GM21360 (cell line): ENCODE data around the gene NR2F1.

ENCODE experiments used
- ATAC-seq: cut with Tn5 transposase; IDR thresholded peaks from one replicate; pipeline ENCODE4 v1.9.1; 2021; ENCODE audit warnings: mild to moderate bottlenecking, moderate library complexity; ENCODE audit not compliant: unreplicated experiment

Gene NR2F1

DNA sequence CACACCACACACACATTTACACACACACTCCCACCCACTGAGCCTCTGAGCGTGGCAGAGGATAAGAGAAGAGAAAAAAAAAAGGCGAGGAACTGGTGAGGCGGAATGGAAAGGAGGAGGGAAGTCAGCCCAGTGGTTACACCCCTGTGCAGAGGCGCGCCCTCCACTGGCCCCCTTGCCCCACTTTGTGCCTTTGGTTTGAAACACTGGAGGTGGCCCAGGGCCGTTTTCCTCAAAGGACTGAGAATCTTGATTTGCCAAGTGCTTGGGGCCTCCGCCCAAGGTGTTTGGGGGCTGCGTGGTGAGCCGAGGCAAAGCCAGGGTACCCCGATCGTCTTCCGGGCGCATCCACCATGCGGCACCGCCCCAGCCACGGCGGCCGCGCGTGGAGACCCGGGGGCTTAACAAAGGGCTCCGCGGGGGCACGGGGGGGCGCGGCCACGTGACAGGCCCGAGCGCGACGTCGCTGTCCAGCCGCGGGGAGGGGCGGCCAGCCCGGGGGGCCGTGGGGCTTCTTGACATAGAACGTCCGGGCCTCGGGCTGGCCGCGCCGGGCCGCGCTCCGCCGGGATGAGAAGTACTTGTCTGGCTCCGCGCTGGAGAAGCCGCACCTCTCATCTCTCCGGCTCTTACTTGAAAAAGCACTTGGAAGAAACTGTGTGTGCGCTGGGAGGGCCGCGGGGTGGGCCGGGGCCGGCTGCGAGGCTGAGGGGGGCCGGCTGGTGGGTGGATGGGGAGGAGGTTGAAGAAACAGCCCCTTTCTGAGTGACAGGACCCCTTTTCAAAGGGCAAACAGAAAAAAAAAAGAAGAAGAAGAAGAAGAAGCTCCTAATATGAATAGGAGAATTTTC is 21.0 kb downstream of the NR2F1 start:
- ATAC-seq = no peak

GRCh38 chr5:93604644-93605515 is 21.9 kb downstream of the NR2F1 start:
- ATAC-seq = no peak

- ATAC-seq = no peak
These were observed 23.3 kb downstream of the NR2F1 start for GRCh38 chr5:93606382-93606752.

GRCh38 chr5:93607367-93608258 is 24.6 kb downstream of the NR2F1 start:
- ATAC-seq = peak; percentile 83

DNA sequence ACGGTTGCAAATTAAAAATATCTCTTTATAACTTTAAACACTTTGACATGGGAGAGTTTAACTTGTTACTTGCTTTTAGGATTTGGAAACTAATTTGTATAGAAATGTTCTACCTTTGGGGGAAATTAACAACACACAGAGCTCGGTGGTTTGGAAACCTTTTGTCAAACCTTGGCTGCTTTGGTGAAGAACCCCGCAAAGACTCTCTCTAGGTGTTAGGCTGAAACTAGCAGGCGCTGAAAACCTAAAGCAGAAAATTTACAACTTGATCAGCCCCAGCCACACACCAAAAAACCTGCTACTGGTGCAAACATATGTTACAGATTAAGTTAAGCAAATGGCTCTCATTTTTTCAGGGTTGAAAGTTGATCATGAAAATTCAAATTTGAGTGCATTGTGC is 25.8 kb downstream of the NR2F1 start:
- ATAC-seq = no peak

DNA sequence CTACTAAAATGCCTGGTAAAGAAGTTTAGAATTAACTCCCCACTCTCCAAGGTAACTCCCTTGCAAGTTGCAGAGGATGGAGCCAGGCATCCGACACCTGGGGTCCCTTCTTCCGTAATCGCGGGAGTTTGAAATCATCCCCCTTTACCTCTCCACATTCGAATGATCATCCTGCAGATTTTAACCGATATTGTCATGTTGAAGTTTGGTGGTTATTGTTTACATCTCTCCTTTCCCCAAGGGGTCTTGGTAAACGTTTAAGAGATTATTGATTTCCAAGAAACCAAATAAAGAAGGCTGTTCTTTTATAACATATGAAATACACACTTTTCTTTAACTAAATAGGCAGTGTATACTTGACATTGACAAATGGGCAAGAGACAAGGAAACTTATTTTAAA is 26.7 kb downstream of the NR2F1 start:
- no peak for ATAC-seq

GRCh38 chr5:93610581-93611272 is 27.7 kb downstream of the NR2F1 start:
- no peak for ATAC-seq

DNA sequence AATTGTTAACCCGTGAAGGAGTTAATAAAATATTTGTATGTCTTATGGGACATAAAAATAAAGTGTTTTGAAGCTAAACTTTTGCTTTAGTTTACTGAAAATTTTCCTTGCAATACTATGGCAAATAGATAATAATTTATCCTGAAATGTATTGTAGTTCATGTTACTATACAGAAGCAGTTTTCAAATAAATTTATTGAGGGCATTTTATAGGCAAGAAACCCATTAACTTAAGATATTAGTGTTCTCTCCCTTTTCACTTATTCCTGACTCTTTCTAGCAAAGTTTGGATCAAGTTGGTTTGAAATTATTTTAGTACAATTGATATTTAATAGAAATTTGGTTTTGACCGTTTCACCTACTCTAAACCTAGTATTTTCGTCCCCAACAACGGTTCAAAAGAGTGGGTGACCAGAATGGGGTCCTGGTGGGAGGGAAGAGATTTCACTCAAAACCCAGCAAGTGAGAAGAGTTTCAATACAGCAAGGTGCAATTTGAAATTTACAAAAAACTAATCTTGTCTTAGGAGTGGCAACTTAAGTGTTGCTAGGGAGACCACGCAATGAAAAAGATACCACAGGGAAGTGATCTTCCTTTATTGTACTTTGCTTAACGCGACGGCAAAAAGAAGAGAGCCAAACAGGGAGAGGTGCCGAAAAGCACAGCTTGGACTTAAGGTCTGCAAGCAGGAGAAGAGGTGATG is 28.4 kb downstream of the NR2F1 start:
- no peak for ATAC-seq

DNA sequence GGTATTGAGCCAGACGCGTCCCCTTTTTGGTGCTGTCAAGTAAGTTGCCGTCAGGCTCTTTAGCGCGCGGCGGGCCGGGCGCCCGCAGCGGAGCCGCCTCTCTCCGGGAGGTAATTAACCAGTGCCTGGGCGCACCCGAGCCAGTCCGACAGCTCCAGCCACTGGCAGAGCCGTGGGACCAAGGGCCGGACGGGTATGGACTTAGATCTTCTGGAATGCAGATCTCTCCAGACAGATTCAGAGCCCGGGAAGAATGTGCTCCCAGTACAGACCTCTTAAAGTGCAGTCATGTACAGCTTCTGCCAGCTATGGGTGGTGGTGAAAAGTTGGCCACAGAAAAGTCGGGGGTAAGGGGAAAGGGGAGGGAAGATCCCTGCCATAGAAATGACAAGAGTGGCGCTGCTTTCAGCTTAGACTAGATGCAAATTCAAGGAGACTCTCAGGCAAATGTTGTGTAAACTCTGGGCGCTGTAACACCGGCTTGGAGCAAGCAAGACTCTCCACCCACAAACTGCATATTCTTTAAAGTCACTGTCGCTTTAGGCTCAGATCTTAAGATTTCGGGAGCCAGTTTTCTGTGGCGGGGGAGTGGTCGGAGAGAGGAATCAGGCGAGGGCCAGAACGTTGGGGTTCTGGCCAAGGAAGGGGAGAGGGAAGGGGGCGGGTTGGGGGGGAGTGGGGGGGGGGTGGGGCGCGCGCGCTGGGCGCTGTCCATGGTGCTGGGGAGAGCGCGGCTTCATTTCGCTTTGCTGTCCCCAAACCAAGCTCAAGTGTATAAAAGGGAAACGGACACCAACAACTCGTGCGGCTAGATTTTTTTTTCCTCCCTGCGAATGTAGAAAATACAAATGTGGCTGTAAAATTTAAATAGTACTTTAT is 29.2 kb downstream of the NR2F1 start:
- ATAC-seq = no peak

GRCh38 chr5:93612855-93613243 is 29.8 kb downstream of the NR2F1 start:
- ATAC-seq = no peak

- ATAC-seq = no peak
These were observed 33.6 kb downstream of the NR2F1 start for GRCh38 chr5:93616538-93617174.

GRCh38 chr5:93620487-93621326 is 37.7 kb downstream of the NR2F1 start:
- peak; percentile 98 for ATAC-seq

DNA sequence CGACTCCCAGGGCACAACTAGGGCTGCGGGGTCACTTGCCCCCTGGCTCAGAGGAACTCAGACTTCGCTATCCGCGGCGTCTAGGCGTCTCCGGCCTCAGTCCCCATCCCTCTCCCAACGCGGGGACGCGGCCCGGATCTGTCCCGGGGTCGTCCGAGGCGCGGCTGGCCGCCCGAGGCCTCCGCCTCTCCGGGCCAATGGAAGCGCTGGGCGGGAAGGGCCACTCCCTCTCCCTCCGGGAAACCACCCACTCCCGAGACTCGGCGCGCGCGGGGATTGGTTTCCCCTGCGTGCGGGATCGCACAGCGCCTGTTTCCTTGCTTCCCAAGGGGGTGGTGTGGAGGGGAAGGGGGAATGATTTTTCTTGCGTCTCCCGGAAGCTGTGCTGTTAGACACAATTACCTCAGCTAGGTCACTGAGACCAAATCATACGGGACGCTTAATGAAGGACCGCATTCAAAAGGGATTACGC is 38.3 kb downstream of the NR2F1 start:
- peak; percentile 24 for ATAC-seq

- no peak for ATAC-seq
These were observed 39.3 kb downstream of the NR2F1 start for GRCh38 chr5:93622240-93622885.

- ATAC-seq = no peak
These were observed 40.1 kb downstream of the NR2F1 start for GRCh38 chr5:93623153-93623552.

GRCh38 chr5:93626801-93627200 is 43.8 kb downstream of the NR2F1 start:
- ATAC-seq = no peak

- no peak for ATAC-seq
These were observed 49.3 kb downstream of the NR2F1 start for GRCh38 chr5:93632327-93632726.
